SU-DHL-6 (cell line): ENCODE results near the gene KRT78.

Experiments used
- H2AFZ ChIP-seq: fragments of 200-600 bp; sonication (generic); 2 replicates; pipeline ENCODE4 v1.6.1; 2014; ENCODE audit warnings: low read depth, mild to moderate bottlenecking, moderate library complexity, mixed read lengths, antibody characterized with exemption, low read length; ENCODE audit not compliant: severe bottlenecking
- H3F3A ChIP-seq: fragments of 200-600 bp; shearing (Covaris generic); 2 replicates; pipeline ENCODE4 v1.6.0; 2016; ENCODE audit warnings: antibody characterized with exemption, mild to moderate bottlenecking; ENCODE audit not compliant: insufficient read depth
- H3K27ac ChIP-seq: fragments of 200-600 bp; sonication (generic); 2 replicates; pipeline ENCODE4 v1.5.1; 2016; ENCODE audit warnings: low read depth, mild to moderate bottlenecking, low read length, moderate library complexity, mixed read lengths
- H3K27me3 ChIP-seq: fragments of 200-600 bp; sonication (generic), shearing (Covaris generic); 2 replicates; pipeline ENCODE4 v1.6.0; 2014; ENCODE audit warnings: mild to moderate bottlenecking, low read length
- H3K36me3 ChIP-seq: fragments of 200-600 bp; sonication (generic); 2 replicates; pipeline ENCODE4 v1.6.1; 2014; ENCODE audit warnings: mild to moderate bottlenecking, low read length, mixed read lengths
- H3K4me2 ChIP-seq: fragments of 300-600, 200-600 bp; shearing (Covaris generic), sonication (generic); 2 replicates; pipeline ENCODE4 v1.6.0; 2014; ENCODE audit warnings: low read length, low read depth, mild to moderate bottlenecking; ENCODE audit not compliant: poor library complexity, severe bottlenecking
- H3K4me3 ChIP-seq: fragments of 200-600 bp; sonication (generic); 2 replicates; pipeline ENCODE4 v1.5.1; 2014; ENCODE audit warnings: antibody characterized with exemption, low read length, mild to moderate bottlenecking, mixed read lengths; ENCODE audit not compliant: insufficient read depth, poor library complexity, severe bottlenecking
- H3K79me2 ChIP-seq: fragments of 200-600 bp; sonication (generic); 2 replicates; pipeline ENCODE4 v1.6.1; 2014; ENCODE audit warnings: mild to moderate bottlenecking, low read length, moderate library complexity; ENCODE audit not compliant: insufficient read depth
- H3K9ac ChIP-seq: fragments of 200-600 bp; sonication (generic); 2 replicates; pipeline ENCODE4 v1.7.0; 2014; ENCODE audit warnings: mild to moderate bottlenecking, low read length
- H3K9me2 ChIP-seq: fragments of 200-600 bp; sonication (generic); replicated peaks from 2 replicates; pipeline ENCODE4 v1.6.1; 2014; ENCODE audit warnings: low read length; ENCODE audit not compliant: insufficient read depth
- H3K9me3 ChIP-seq: fragments of 200-600 bp; sonication (generic); 2 replicates; pipeline ENCODE4 v1.6.1; 2014; ENCODE audit warnings: low read length, mixed read lengths; ENCODE audit not compliant: insufficient read depth
- H4K20me1 ChIP-seq: fragments of 200-600 bp; sonication (generic); 2 replicates; pipeline ENCODE4 v1.6.1; 2014; ENCODE audit warnings: low read depth, mild to moderate bottlenecking, antibody characterized with exemption, low read length, moderate library complexity, mixed read lengths
- EZH2phosphoT487 ChIP-seq: fragments of 200-600 bp; sonication (generic), shearing (Covaris generic); conservative IDR thresholded peaks from 2 replicates; pipeline ENCODE4 v1.6.1; 2018; ENCODE audit warnings: mild to moderate bottlenecking, antibody characterized with exemption, low read length, moderate library complexity, mixed read lengths
- TF ChIP-seq, protein P1 (sequence below): fragments of 200-600 bp; sonication (generic); IDR thresholded peaks from one replicate; pipeline ENCODE4 v1.5.1; 2017; ENCODE audit warnings: antibody characterized with exemption, mild to moderate bottlenecking, low read length, moderate library complexity; ENCODE audit not compliant: insufficient read depth, poor library complexity, severe bottlenecking

KRT78 gene

DNA sequence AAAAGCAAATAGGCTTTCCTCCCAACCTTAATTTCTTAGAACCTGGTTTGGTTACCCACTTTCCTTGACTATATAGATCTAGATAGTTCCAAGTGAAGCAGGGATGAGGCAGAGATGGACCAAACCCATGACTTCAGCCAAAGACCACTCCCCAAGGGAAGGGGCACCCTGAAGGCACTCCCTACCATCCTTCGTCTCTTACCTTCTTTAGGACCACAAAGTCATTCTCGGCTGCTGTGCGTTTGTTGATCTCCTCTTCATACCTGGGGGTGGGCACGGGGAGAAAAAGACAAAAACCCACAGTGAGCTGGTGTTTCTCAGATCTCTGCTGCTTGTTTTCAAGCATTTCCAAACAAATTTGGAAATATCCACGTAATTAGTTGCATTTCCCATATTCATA lies 38.2 kb downstream of the KRT78 start:
- Histone ChIP-seq H3K9me2 (no peaks in the 10 kb centered on the region), H3K27me3 (no peaks in the 10 kb centered on the region), H3K9ac (no peak overlapping the region), H3K4me3 (no peak overlapping the region), H3K27ac (no peak overlapping the region), H3F3A (no peaks in the 10 kb centered on the region), H3K79me2 (no peaks in the 10 kb centered on the region), H3K4me2 (no peak overlapping the region), H2AFZ (no peak overlapping the region), H3K36me3 (no peaks in the 10 kb centered on the region), H3K9me3 (no peaks in the 10 kb centered on the region), H4K20me1 (no peaks in the 10 kb centered on the region)
- no peak for TF ChIP-seq EZH2phosphoT487
- TF ChIP-seq, protein P1, sequence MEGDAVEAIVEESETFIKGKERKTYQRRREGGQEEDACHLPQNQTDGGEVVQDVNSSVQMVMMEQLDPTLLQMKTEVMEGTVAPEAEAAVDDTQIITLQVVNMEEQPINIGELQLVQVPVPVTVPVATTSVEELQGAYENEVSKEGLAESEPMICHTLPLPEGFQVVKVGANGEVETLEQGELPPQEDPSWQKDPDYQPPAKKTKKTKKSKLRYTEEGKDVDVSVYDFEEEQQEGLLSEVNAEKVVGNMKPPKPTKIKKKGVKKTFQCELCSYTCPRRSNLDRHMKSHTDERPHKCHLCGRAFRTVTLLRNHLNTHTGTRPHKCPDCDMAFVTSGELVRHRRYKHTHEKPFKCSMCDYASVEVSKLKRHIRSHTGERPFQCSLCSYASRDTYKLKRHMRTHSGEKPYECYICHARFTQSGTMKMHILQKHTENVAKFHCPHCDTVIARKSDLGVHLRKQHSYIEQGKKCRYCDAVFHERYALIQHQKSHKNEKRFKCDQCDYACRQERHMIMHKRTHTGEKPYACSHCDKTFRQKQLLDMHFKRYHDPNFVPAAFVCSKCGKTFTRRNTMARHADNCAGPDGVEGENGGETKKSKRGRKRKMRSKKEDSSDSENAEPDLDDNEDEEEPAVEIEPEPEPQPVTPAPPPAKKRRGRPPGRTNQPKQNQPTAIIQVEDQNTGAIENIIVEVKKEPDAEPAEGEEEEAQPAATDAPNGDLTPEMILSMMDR: no peak

- H3K9me2 ChIP-seq: no peaks in the 10 kb centered on the region
- no peaks in the 10 kb centered on the region for H3K36me3 ChIP-seq
- H3K4me2 ChIP-seq: no peak overlapping the region
- no peak overlapping the region for H3K4me3 ChIP-seq
- no peaks in the 10 kb centered on the region for H4K20me1 ChIP-seq
- H3K27me3 ChIP-seq: no peaks in the 10 kb centered on the region
- no peaks in the 10 kb centered on the region for H3K79me2 ChIP-seq
- H3K27ac ChIP-seq: no peak overlapping the region
- TF ChIP-seq, protein P1: no peak
- no peak for TF ChIP-seq EZH2phosphoT487
- H3F3A ChIP-seq: no peaks in the 10 kb centered on the region
- no peaks in the 10 kb centered on the region for H3K9me3 ChIP-seq
- no peak overlapping the region for H2AFZ ChIP-seq
- no peak overlapping the region for H3K9ac ChIP-seq
Observed at GRCh38 chr12:52809166-52809565, 39.6 kb downstream of the KRT78 start.

GRCh38 chr12:52808573-52809160 lies 40.1 kb downstream of the KRT78 start:
- Histone ChIP-seq H3K36me3 (no peaks in the 10 kb centered on the region), H3K4me2 (no peak overlapping the region), H3K79me2 (no peaks in the 10 kb centered on the region), H3K9me3 (no peaks in the 10 kb centered on the region), H3K27ac (no peak overlapping the region), H2AFZ (no peak overlapping the region), H3K9me2 (no peaks in the 10 kb centered on the region), H3K9ac (no peak overlapping the region), H3K27me3 (no peaks in the 10 kb centered on the region), H4K20me1 (no peaks in the 10 kb centered on the region), H3F3A (no peaks in the 10 kb centered on the region), H3K4me3 (no peak overlapping the region)
- TF ChIP-seq EZH2phosphoT487: no peak
- TF ChIP-seq, protein P1: no peak
